Measurements from ENCODE around the gene DEK.

The DEK gene

GRCh38 chr6:18187701-18188100 is 76.6 kb downstream of the DEK start:
- no peak overlapping the region for H3K27ac ChIP-seq
- no peak for DNase-seq (ENCODE audit: low spot score)
- TF ChIP-seq CTCF (conservative IDR thresholded peaks at IDR 0.05; ENCODE audit: low read depth), result no peak
- ChIA-PET POLR2A (ENCODE audit: low non-redundant PET) (no interaction called here), CTCF (interaction anchor here (0.6 kb wide), 1 partner anchor 188 kb away, joined by 3 read pairs; no protein-coding TSS in a partner anchor)

DNA sequence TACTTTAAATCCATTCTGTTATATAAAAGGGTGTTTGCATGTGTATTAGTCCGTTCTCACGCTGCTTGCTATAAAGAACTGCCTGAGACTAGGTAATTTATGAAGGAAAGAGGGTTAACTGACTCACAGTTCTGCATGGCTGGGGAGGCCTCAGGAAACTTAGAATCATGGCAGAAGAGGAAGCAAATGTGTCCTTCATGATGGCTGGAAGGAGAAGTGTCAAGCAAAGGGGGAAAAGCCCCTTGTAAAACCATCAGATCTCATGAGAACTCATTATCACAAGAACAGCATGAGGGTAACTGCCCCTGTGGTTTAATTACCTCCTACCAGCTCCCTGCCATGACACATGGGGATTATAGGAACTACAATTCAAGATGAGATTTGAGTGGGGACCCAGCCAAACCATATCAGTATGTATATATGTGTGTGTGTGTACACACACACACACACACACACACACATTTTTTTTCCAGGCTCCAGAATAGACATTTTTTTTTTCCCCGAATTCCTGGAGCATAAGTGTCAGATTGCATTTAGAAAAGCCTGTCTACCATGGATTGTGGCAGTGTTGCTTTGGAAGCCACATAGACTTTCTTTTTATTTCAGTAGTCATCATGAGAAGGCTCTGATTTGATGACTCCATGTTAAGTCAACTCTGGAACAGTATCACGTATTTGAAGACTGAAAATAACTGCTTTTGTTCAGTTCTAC is 77.6 kb downstream of the DEK start:
- H3K27ac ChIP-seq, result no peak overlapping the region
- TF ChIP-seq CTCF (conservative IDR thresholded peaks at IDR 0.05; ENCODE audit: low read depth), result no peak
- POLR2A ChIA-PET (ENCODE audit: low non-redundant PET), result no interaction called here
- CTCF ChIA-PET, result interaction anchor here (0.7 kb wide), 1 partner anchor 15 kb away, joined by 3 read pairs; no protein-coding TSS in a partner anchor
- DNase-seq (ENCODE audit: low spot score), result no peak

GRCh38 chr6:18186033-18186432 is 78.3 kb downstream of the DEK start:
- TF ChIP-seq CTCF (conservative IDR thresholded peaks at IDR 0.05; ENCODE audit: low read depth), result no peak
- ChIA-PET CTCF (interaction anchor here (0.7 kb wide), 1 partner anchor 15 kb away, joined by 3 read pairs; no protein-coding TSS in a partner anchor), POLR2A (ENCODE audit: low non-redundant PET) (no interaction called here)
- no peak overlapping the region for H3K27ac ChIP-seq
- no peak for DNase-seq (ENCODE audit: low spot score)

- CTCF ChIA-PET, result interaction anchor here (0.7 kb wide), 1 partner anchor 16 kb away, joined by 3 read pairs; no protein-coding TSS in a partner anchor
- POLR2A ChIA-PET (ENCODE audit: low non-redundant PET), result no interaction called here
- no peak for DNase-seq (ENCODE audit: low spot score)
- TF ChIP-seq CTCF (conservative IDR thresholded peaks at IDR 0.05; ENCODE audit: low read depth), result no peak
- H3K27ac ChIP-seq, result no peak overlapping the region
These were observed 78.7 kb downstream of the DEK start for GRCh38 chr6:18185624-18186023.

- ChIA-PET POLR2A (ENCODE audit: low non-redundant PET) (no interaction called here), CTCF (no interaction called here)
- DNase-seq (ENCODE audit: low spot score), result no peak
- no peak for TF ChIP-seq CTCF (conservative IDR thresholded peaks at IDR 0.05; ENCODE audit: low read depth)
- H3K27ac ChIP-seq, result no peak overlapping the region
These were observed 80.6 kb downstream of the DEK start for GRCh38 chr6:18183766-18184165.

DNA sequence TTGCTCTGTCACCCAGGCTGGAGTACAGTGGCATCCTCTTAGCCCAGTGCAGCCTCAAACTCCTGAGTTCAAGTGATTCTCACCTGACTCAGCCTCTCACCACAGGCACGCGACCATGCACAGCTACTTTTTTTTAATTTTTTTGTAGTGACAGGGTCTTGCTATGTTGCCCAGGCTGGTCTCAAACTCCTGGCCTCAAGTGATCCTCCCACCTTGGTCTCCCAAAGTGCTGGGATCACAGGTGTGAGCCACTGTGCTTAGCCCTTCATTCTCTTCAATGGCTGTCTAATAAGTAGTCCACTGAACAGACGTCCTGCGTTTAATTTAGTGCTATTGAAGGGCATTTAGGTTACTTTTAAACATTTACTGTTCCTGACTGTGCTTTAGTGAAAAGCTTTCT is 81.8 kb downstream of the DEK start:
- POLR2A ChIA-PET (ENCODE audit: low non-redundant PET), result no interaction called here
- no peak for DNase-seq (ENCODE audit: low spot score)
- no peak overlapping the region for H3K27ac ChIP-seq
- TF ChIP-seq CTCF (conservative IDR thresholded peaks at IDR 0.05; ENCODE audit: low read depth), result no peak
- CTCF ChIA-PET, result no interaction called here

Data from RWPE1 (cell line).